Measurements from ENCODE around the gene EVX2.
A peak's percentile ranks its signal among the peaks of the same experiment; 100 is the strongest.

The EVX2 gene

DNA sequence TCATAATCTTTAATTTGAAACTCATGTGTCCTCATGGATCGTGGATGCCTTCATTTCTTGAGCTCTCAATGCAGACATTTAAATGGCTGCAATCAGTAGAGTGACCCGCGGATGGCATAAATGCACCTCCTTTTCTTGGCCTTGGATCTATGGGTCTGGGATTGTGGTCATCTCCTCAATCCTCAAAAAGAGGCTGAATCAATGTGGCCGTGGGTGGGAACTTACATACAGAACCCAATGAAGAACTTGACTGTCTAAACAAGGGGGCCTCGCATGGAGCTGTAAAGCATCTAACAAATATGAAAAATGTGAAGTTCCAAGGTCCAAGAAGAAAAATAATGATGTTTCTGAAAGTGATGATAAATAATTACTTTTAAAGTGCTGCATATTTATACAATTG, 11.7 kb upstream of the EVX2 start:
- TF ChIP-seq CTCF (IDR thresholded peaks at IDR 0.05; ENCODE audit: low read depth, low read length): no peak
- no peak for DNase-seq (ENCODE audit: extremely low read depth, low read depth)

GRCh38 chr2:176094349-176094748, 10.6 kb upstream of the EVX2 start:
- no peak for TF ChIP-seq CTCF (IDR thresholded peaks at IDR 0.05; ENCODE audit: low read depth, low read length)
- DNase-seq (ENCODE audit: extremely low read depth, low read depth): no peak

DNA sequence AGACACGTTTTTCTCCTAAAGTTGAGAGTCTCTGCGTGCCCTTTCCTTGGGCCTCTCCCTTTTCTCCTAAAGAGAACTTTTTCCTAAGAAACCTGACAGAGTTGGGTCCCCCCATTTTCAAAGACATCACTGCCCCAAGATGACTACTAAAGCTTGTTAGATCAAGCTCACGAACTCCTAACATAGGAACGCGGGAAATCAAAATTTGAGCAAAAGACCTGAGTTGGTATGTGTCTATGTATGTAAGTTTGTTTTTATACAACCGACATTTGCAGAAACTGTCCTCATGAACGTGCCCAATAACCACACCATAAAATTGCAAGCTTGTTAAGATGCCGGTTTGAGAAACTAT, 10.1 kb upstream of the EVX2 start:
- DNase-seq (ENCODE audit: extremely low read depth, low read depth): no peak
- TF ChIP-seq CTCF (IDR thresholded peaks at IDR 0.05; ENCODE audit: low read depth, low read length): no peak

- TF ChIP-seq CTCF (IDR thresholded peaks at IDR 0.05; ENCODE audit: low read depth, low read length): peak; percentile 1; the same call in 1 of the 2 replicates
- no peak for DNase-seq (ENCODE audit: extremely low read depth, low read depth)
Observed at GRCh38 chr2:176093145-176093897, 9.6 kb upstream of the EVX2 start.

GRCh38 chr2:176092270-176093144, 8.7 kb upstream of the EVX2 start, which contains the start of gene HOXD13:
Gene HOXD13 (plus strand): TSS chr2:176092721. CDS start chr2:176092891, 170 bp downstream.
- TF ChIP-seq CTCF (IDR thresholded peaks at IDR 0.05; ENCODE audit: low read depth, low read length): no peak

DNA sequence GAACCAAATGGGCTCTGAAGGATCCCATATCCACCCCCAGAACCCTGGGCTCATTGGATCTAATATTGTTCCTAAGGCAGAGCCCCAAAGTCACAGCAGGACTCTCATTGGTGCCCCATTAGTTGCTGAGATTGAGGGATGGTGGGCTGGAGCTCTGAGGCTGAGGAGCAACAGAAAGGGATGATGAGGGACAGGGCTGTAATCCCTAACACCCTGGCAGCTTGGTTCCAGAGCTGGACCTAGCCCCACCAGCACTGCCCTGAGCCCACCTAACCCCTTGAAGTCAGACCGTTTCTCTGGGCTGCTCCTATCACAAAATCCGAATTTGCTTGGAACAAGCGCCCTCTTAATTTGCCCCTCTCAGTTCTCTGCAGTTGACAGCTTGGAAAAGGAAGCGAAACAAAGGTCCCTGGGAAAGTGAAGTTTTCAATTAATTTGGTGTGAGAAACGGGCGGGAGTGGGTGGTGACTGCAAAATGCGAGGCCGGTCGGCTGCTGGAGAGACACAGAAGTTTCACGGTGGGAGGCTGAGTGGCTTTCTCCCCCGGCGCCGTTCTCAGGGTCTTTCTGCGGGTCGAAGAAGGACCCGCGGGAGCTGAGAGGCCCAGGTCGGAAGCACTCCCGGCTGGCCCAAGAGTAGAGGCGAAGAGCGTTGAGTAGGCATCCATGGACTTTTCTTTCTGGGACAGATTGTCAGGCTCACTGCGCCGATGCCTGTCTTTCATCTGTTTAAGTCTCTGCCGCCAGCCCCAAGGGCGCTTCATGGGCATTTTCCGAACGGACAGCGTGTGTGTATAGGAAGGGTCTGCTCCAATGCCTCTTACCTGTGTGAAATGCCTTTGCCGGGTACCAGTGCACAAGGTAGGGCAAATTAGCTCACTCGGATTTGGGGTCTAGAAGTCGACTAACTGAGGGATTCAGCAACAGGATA, 7.8 kb upstream of the EVX2 start:
- no peak for TF ChIP-seq CTCF (IDR thresholded peaks at IDR 0.05; ENCODE audit: low read depth, low read length)
- no peak for DNase-seq (ENCODE audit: extremely low read depth, low read depth)

More at GRCh38 chr2:176092270-176093144, 8.7 kb upstream of the EVX2 start, which contains the start of gene HOXD13:
- DNase-seq (ENCODE audit: extremely low read depth, low read depth): no peak

Data from AG09319 (cell line).